HTERT RPE-1 (cell line): ENCODE measurements around the gene UNC79.

Experiments used
- in situ Hi-C: fragments of 300-500 bp; cut with MboI; formaldehyde crosslinking; loops from 4 replicates; pipeline ENCODE4 v1.14.3; 2020; ENCODE audit warnings: low sequenced_read_pairs

UNC79 gene

GRCh38 chr14:93723001-93723400, 292.3 kb downstream of the UNC79 start:
- in situ Hi-C loops = no loop called here

- in situ Hi-C loops = no loop called here
Observed at GRCh38 chr14:93725002-93725582, 294.4 kb downstream of the UNC79 start.

GRCh38 chr14:93725993-93726392, 295.3 kb downstream of the UNC79 start:
- in situ Hi-C loops = no loop called here

GRCh38 chr14:93727039-93727740, 296.5 kb downstream of the UNC79 start:
- in situ Hi-C loops = no loop called here

GRCh38 chr14:93727917-93728650, 297.3 kb downstream of the UNC79 start:
- in situ Hi-C loops = no loop called here

- in situ Hi-C loops = no loop called here
Observed at GRCh38 chr14:93728651-93729016, 297.9 kb downstream of the UNC79 start.

- in situ Hi-C loops = no loop called here
Observed at GRCh38 chr14:93729993-93730392, 299.3 kb downstream of the UNC79 start.

GRCh38 chr14:93731753-93732152, 301.0 kb downstream of the UNC79 start:
- in situ Hi-C loops = no loop called here

- in situ Hi-C loops = no loop called here
Observed at GRCh38 chr14:93732524-93732923, 301.8 kb downstream of the UNC79 start.

- in situ Hi-C loops = no loop called here
Observed at GRCh38 chr14:93733231-93733630, 302.5 kb downstream of the UNC79 start.

- in situ Hi-C loops = no loop called here
Observed at GRCh38 chr14:93733631-93734030, 302.9 kb downstream of the UNC79 start.

- in situ Hi-C loops = no loop called here
Observed at GRCh38 chr14:93734086-93734822, 303.5 kb downstream of the UNC79 start.

- in situ Hi-C loops = no loop called here
Observed at GRCh38 chr14:93735206-93735605, 304.5 kb downstream of the UNC79 start.

- in situ Hi-C loops = no loop called here
Observed at GRCh38 chr14:93736378-93737014, 305.8 kb downstream of the UNC79 start.

GRCh38 chr14:93737634-93738033, 306.9 kb downstream of the UNC79 start:
- in situ Hi-C loops = no loop called here

GRCh38 chr14:93741556-93742230, 311.0 kb downstream of the UNC79 start:
- in situ Hi-C loops = no loop called here

- in situ Hi-C loops = no loop called here
Observed at GRCh38 chr14:93742761-93743160, 312.0 kb downstream of the UNC79 start.

GRCh38 chr14:93743270-93744060, 312.7 kb downstream of the UNC79 start:
- in situ Hi-C loops = no loop called here

GRCh38 chr14:93744176-93744575, 313.4 kb downstream of the UNC79 start:
- in situ Hi-C loops = no loop called here

- in situ Hi-C loops = no loop called here
Observed at GRCh38 chr14:93744876-93745275, 314.1 kb downstream of the UNC79 start.
